ENCODE results near the gene CDC45.

Gene CDC45

DNA sequence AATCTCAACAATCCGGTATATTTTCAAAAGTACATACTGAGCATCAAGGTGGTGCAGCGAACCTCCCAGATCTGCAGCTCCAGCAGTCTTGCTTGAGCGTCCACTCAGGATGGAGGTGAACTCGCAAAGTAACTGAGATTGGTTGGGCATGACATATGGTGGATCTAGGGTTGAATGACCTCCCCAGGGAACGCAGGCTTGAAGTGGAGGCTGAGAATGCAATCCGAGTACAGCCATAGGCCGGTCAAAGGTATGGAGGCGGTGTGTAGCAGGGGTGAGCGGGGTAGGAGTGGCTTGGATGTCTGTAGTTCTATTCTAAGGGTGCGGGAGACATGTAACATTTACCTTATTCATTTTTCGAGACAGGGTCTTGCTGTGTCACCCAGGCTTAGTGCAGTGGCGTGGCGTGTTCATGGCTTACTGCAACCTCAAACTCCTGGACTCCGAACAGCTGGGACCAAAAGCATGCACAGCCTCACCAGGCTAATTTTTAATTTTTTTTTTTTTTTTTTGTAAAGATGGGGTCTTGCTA, 31.6 kb upstream of the CDC45 start:
- peak; percentile 79 for DNase-seq (ENCODE audit: low spot score)

- DNase-seq (ENCODE audit: low spot score): no peak
Measured at GRCh38 chr22:19448739-19449421, 30.8 kb upstream of the CDC45 start.

- DNase-seq (ENCODE audit: low spot score): no peak
Measured at GRCh38 chr22:19449422-19449767, 30.3 kb upstream of the CDC45 start.

DNA sequence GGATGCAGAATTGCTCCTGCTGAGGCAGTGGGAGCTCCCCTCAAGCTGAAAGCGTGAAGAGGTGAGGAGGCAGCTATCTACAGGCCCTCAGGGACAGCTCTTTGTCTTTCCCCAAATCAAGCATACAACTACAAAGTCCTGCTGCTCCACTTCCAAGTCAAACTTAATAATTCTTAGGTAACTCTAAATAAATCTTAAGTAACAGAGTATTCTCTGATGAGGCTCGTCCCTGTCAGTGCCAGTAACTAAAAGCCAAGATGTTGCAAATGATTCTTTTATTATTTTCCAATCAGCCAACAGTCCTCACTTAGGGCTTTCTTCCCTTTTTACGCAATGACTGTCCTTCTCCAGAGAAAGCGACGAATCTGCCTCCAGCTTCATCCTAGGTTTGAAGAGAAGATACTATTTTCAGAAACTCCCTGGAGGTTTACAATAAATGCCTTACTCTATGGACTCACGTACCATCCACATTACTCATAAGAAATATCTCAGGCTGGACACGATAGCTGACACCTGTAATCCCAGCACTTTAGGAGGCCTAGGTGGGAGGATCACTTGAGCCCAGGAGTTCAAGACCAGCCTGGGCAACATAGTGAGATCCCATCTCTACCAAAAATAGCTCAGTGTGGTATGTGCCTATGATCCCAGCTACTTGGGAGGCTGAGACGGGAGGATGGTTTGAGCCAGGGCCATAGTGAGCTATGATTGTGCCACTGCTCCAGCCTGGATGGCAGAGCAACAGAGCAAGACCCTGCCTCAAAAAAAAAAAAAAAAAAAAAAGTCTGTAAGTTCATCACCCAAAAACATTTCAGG, 29.2 kb upstream of the CDC45 start:
- DNase-seq (ENCODE audit: low spot score): no peak

DNA sequence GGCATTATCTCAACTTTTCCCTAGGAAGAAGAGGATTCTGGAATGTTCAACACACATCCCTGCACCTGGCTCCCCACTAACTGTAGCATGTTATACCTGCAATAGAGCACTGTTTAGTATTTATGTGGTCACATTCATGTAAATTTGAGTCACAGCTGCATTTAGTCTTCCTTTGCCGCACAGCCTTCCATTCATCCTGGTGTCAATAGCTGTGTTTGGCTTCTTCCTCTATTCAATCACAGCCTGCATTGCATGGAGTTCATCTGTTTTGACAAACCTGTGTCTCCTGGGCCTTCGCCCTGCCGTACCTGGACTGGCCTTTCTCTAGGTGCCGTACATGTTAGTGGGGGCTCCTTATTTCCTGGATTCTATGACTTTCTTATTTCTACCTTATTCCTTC, 28.1 kb upstream of the CDC45 start:
- DNase-seq (ENCODE audit: low spot score): no peak

- DNase-seq (ENCODE audit: low spot score): no peak
Measured at GRCh38 chr22:19453718-19454117, 26.0 kb upstream of the CDC45 start.

DNA sequence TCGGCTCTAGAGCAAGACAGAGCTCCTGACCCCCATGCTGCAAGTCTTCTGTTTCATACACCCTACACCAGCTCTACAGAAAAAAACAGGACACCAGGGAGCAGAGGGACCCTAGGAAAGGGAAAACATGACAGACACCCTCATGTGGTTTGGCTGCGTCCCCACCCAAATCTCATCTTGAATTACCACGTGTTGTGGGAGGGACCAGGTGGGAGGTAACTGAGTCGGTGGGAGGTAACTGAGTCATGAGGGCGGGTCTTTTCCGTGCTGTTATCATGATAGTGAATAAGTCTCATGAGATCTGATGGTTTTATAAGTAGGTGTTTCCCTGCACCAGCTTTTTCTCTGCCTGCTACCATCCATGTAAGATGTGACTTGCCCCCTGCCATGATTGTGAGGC, 25.6 kb upstream of the CDC45 start:
- DNase-seq (ENCODE audit: low spot score): no peak

DNA sequence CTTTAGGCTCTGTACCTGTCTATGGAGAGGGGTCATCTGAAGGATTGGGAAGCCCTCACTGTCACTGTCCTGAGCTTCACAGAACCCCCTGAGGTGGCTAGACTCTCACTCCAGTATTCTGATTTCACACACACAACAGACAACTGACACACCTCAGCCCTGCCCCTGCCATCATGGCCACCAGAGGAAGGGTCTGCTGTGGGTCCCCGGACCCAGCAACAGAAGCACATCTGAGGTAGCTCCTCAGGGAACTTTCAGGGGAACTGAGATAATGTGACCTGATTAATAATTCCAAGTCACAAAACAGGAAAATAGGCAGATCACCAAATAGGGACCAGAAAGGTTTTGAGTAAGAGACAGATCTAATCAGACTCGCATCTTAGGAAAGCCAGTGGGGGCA, 24.7 kb upstream of the CDC45 start:
- no peak for DNase-seq (ENCODE audit: low spot score)

GRCh38 chr22:19455585-19456370, 23.9 kb upstream of the CDC45 start:
- no peak for DNase-seq (ENCODE audit: low spot score)

GRCh38 chr22:19456541-19456940, 23.2 kb upstream of the CDC45 start:
- no peak for DNase-seq (ENCODE audit: low spot score)

DNA sequence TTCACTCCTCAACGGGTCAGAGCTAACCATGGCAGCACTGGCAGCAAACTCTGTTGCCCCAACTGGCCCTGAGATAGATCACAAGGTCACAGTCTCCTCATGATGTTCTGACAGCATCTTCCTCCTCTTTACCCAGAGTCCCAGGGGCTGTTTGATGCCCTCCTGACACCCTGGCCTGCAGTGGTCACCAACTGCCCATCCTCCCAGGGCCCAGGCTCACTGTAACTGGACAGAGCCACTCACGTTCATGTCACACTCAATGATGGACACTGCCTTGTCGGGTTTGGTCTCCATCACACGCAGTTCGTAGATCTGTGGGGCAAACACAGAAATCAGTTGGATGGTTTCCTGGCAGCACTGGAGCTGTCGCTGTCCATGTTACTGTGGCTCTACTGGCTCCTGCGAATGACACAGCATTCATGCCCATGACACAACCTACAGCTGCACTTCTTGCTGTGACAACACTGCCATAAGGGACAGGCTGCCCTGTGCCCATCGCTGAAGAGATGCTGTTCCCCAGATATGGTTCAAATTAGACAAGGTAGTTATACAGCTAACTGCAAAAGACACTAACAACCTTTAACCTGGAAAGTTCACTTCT, 21.8 kb upstream of the CDC45 start:
- no peak for DNase-seq (ENCODE audit: low spot score)

DNA sequence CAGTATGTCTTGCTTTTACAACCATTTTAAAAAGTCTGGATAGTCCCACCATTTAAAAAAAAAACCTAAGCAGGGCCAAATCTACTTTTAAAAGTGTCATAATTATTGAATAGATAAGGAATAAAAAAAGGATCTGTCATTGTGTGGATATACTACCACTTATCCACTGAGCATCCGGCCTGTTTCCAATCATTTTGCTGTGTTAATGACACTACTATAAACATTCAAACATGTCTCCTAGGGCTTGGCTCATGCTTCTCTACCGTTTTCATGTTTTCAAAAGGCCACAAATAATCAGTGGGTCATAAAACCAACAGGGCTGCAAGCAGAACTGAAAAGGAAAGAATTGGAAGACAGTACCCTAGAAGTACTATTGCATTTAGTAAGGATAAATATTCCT, 19.7 kb upstream of the CDC45 start:
- no peak for DNase-seq (ENCODE audit: low spot score)

DNA sequence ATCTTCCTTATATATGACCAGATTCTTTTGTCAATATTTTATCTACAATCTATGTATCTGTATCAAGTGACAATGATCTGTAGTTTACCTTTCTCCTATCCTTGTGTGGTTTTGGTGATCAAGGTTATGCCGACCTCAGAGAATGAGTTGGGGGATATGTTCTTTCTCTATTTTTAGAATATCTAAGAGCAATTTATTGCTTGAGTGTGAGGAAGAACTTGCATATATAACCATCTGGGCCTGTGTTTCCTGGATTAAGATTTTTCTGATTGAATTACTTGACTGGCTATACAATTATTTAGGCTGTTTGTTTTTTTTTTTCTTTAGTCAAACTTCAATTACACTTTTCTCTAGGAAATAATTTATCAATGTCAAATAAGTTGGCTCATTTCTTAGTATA, 18.2 kb upstream of the CDC45 start:
- no peak for DNase-seq (ENCODE audit: low spot score)

DNA sequence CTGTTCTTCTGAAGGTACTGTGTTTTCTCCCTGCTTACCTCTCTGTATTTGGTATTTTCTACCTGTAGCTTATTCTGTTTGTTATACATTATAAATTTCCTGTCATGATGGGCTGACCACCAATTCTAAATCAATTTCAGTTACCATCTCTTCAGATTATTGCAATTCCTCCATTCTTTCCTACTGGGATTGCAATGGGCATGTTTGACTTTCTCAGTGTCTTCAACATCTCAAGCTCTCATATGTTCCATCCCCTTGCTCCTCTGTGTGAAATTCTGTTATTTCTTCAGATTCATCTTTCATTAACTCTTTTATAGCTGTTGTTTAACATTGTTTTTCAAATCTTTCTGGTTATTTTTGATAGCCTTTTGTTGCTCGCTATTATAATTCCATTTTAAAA, 16.7 kb upstream of the CDC45 start:
- no peak for DNase-seq (ENCODE audit: low spot score)

DNA sequence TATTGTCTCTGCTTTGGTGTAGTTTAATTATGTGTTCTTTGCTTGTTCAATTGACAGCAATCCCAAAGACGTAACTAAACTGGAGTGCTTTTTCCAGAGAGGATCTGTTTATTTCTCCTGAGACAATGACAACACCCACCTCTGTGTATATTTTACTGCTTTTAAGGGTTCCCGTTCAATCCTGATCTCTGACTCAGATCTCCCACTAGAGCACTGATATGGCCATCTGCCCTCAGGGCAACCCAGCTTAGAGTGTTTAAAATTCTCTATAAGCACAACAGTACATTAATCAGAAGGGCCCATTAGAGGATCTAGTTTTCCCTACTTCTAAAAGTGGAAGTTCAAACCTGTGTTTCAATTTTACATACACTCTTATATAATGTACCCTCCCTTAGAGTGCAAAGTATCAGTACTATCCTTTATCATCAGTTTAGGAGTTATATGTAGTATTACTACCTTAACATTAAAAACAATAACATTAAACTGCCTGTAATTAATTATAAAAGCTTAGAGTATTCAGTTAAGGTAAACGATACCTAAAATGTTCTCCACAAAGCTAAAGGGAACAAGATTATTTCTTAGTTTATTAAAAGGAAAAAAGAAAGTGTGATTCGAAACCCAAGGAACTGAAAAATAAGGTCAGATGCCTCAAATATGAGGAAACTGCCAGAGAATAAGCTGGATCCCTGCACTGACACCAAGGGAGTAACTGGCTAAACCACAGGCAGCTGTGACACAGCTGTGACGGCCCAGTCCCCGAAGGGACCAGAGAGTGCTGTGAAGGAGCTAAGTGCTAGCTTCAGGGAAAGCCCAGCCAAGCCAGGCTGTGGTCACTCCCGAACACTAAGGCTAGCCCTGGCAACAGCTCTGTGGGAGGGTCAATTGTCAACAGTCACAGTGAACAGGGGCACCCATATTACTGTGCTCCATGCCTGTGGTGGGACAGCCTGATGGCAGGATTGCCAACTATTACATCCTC, 15.9 kb upstream of the CDC45 start:
- no peak for DNase-seq (ENCODE audit: low spot score)

GRCh38 chr22:19464546-19464945, 15.2 kb upstream of the CDC45 start:
- no peak for DNase-seq (ENCODE audit: low spot score)

DNA sequence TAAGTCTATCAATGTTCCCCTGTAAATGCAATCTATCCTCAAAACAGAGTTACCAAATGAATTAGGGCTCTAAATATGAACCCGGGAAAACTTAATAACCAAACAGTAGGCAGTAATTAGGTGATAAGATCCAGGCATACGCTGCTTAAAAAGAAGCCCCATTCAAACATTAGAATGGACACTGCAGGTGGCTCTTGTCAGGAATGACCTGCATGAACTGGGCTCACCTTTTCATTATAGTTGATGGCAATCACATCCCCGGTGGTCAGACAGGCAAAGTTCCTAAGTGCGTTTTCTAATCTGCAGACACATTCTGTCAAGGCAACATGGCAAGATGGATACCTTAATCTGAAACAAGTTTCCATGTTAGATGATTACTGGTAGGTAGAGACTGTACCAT, 14.7 kb upstream of the CDC45 start:
- no peak for DNase-seq (ENCODE audit: low spot score)

DNA sequence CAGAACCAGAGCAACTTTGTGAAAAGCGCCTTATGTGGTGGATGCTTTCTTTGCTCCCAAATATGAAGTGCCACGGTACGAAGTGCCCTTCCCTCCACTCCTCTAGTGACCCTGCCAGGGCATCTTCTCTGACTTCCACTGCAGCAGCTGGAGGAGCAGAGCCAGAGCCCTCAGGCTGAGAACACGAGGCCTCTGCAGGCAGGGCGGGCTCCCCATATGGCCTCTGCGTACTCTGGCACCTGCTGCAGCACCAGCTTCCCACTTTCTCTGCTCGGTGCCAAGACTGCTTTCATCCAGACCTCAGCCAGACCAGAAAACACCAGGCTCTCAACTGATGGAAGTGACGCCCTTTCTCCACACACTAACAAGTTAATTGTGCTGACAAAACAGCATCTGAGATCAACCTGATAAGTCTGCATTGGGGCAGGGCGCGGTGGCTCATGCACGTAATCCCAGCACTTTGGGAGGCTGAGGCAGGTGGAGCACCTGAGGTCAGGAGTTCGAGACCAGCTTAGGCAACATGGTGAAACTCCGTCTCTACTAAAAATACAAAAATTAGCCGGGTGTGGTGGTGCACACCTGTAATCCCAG, 13.5 kb upstream of the CDC45 start:
- no peak for DNase-seq (ENCODE audit: low spot score)

- DNase-seq (ENCODE audit: low spot score): no peak
Measured at GRCh38 chr22:19466848-19467752, 12.6 kb upstream of the CDC45 start.

GRCh38 chr22:19467912-19468311, 11.8 kb upstream of the CDC45 start:
- no peak for DNase-seq (ENCODE audit: low spot score)

Measured in hepatic stellate cell (primary cell).